HepG2 (cell line): ENCODE results near the gene CD300LF. TPM values are rescaled to one million over a fixed set of nuclear protein-coding genes. Genes with fewer than 3 reads are reported as not detected.

Experiments
- CBX1 ChIP-seq: IDR thresholded peaks from one replicate; pipeline ENCODE4 v1.6.1; 2016; ENCODE audit warnings: antibody characterized with exemption, low read depth
- CSRNP1 ChIP-seq: sonication (generic); formaldehyde crosslinking; IDR thresholded peaks from 2 replicates; pipeline ENCODE4 v1.8.1; 2023; ENCODE audit warnings: mild to moderate bottlenecking, missing genetic modification reagents
- HMG20A ChIP-seq: IDR thresholded peaks from 2 replicates; pipeline ENCODE4 v1.6.1; 2016; ENCODE audit warnings: borderline replicate concordance
- HMGA1 ChIP-seq: sonication (generic); formaldehyde crosslinking; conservative IDR thresholded peaks from 2 replicates; pipeline ENCODE4 v1.4.0; 2020; ENCODE audit warnings: missing genetic modification reagents
- HOXD1 ChIP-seq: sonication (generic); formaldehyde crosslinking; IDR thresholded peaks from 2 replicates; pipeline ENCODE4 v1.5.0; 2020; ENCODE audit warnings: missing genetic modification reagents
- ISL2 ChIP-seq: sonication (generic); formaldehyde crosslinking; IDR thresholded peaks from 2 replicates; pipeline ENCODE4 v1.5.0; 2020; ENCODE audit warnings: missing genetic modification reagents
- KLF9 ChIP-seq: IDR thresholded peaks from 2 replicates; pipeline ENCODE4 v1.6.1; 2016; ENCODE audit warnings: low read depth
- MIXL1 ChIP-seq: IDR thresholded peaks from 2 replicates; pipeline ENCODE4 v1.6.1; 2016
- PAXIP1 ChIP-seq: sonication (generic); formaldehyde crosslinking; conservative IDR thresholded peaks from 2 replicates; pipeline ENCODE4 v1.4.0; 2020; ENCODE audit warnings: mild to moderate bottlenecking, missing genetic modification reagents, moderate library complexity
- PPARG ChIP-seq: conservative IDR thresholded peaks from 2 replicates; pipeline ENCODE4 v1.6.1; 2016; ENCODE audit warnings: missing biosample characterization, missing genetic modification reagents
- SOX13 ChIP-seq, 3 experiments: fragments of 450-650 bp in 1 of 3; sonication (generic) in 1 of 3; formaldehyde crosslinking in 1 of 3; IDR thresholded peaks in 2 of 3; conservative IDR thresholded peaks in 1 of 3; 2 replicates each; pipeline versions ENCODE4 v1.5.0 to v1.6.1; 2016 to 2020; ENCODE audit warnings: antibody characterized with exemption in 1 of 3, mild to moderate bottlenecking in 1 of 3, missing compliant biosample characterization in 1 of 3, missing genetic modification reagents in 1 of 3, moderate library complexity in 1 of 3
- ZNF20 ChIP-seq: sonication (generic); formaldehyde crosslinking; IDR thresholded peaks from 2 replicates; pipeline ENCODE4 v1.4.0; 2020; ENCODE audit warnings: mild to moderate bottlenecking, moderate library complexity, missing genetic modification reagents
- ZNF3 ChIP-seq: IDR thresholded peaks from 2 replicates; pipeline ENCODE4 v1.7.0; 2017; ENCODE audit warnings: inconsistent platforms
- ZNF317 ChIP-seq: sonication (generic); formaldehyde crosslinking; IDR thresholded peaks from 2 replicates; pipeline ENCODE4 v1.5.0; 2020; ENCODE audit warnings: mild to moderate bottlenecking, missing genetic modification reagents
- ZNF562 ChIP-seq: sonication (generic); formaldehyde crosslinking; IDR thresholded peaks from 2 replicates; pipeline ENCODE4 v1.8.0; 2022; ENCODE audit warnings: missing genetic modification reagents, borderline replicate concordance
- ZNF563 ChIP-seq: sonication (generic); formaldehyde crosslinking; IDR thresholded peaks from 2 replicates; pipeline ENCODE4 v1.8.0; 2022; ENCODE audit warnings: mild to moderate bottlenecking, moderate library complexity, missing genetic modification reagents
- ZNF781 ChIP-seq: sonication (generic); formaldehyde crosslinking; IDR thresholded peaks from 2 replicates; pipeline ENCODE4 v1.5.1; 2020; ENCODE audit warnings: borderline replicate concordance, mild to moderate bottlenecking, missing genetic modification reagents; ENCODE audit errors: not compliant biosample characterization
- ZSCAN5A ChIP-seq: sonication (generic); formaldehyde crosslinking; IDR thresholded peaks from 2 replicates; pipeline ENCODE4 v1.8.0; 2022; ENCODE audit warnings: mild to moderate bottlenecking, missing genetic modification reagents, borderline replicate concordance
- ZXDC ChIP-seq: sonication (generic); formaldehyde crosslinking; IDR thresholded peaks from 2 replicates; pipeline ENCODE4 v1.5.0; 2020; ENCODE audit warnings: mild to moderate bottlenecking, missing genetic modification reagents
- polyA plus RNA-seq, 8 experiments: library from polyadenylated mRNA; depleted of rRNA in 3 of 8; stranded (reverse) in 7 of 8; unstranded in 1 of 8; fragments of >200 nt; fragmentation: Illumina TruSeq in 4 of 8; extraction: Trizol in 4 of 8; gene quantifications; 2 replicates each; pipeline versions ENCODE4 v1.2.1 to v1.2.3, GENCODE V29; 2011 to 2016; ENCODE audit warnings: low read depth in 4 of 8, missing spikeins in 1 of 8, mixed read lengths in 1 of 8; ENCODE audit not compliant: insufficient read depth in 1 of 8
- total RNA-seq, 5 experiments: library from RNA; depleted of rRNA; stranded (reverse); fragments of >200 nt; fragmentation: Illumina TruSeq; extraction: Trizol; gene quantifications; 2 replicates each; pipeline ENCODE4 v1.2.3, GENCODE V29; 2016; ENCODE audit warnings: low read depth in 1 of 5
- TF ChIP-seq, protein P1 (sequence below): IDR thresholded peaks from 2 replicates; pipeline ENCODE4 v1.6.1; 2012; ENCODE audit warnings: inconsistent platforms

Gene CD300LF
- total and polyA plus RNA-seq, 2 of the 13 experiments (the other 11 are each of a cell fraction or from before 2014, with no cell fraction given): not detected

GRCh38 chr17:74748529-74749278 is 36.0 kb upstream of the CD300LF start, which contains the start of gene NHERF1 (continued):
- TF ChIP-seq HMGA1 (CRISPR knock-in tag): no peak
- no peak for TF ChIP-seq ZNF562 (CRISPR knock-in tag)
- 0 out of 2 replicates have a peak, but pooled peaks have one; percentile 4 for TF ChIP-seq ZXDC (CRISPR knock-in tag)
- TF ChIP-seq SOX13 (IDR thresholded peaks at IDR 0.05): peak; percentile 45; the same call in 1 of the 2 replicates
- peak in 1 of 2 experiments; percentile 37; a peak in 1 of 4 replicates for TF ChIP-seq SOX13 (CRISPR knock-in tag; conservative IDR thresholded peaks at IDR 0.05 in 1 of 2, IDR thresholded peaks at IDR 0.05 in 1 of 2)
- TF ChIP-seq CBX1: peak; percentile 59
- TF ChIP-seq ZNF563 (CRISPR knock-in tag): peak; percentile 89
- TF ChIP-seq CSRNP1 (CRISPR knock-in tag): no peak; the same call in 1 of the 2 replicates
- peak; percentile 45 for TF ChIP-seq PPARG (CRISPR knock-in tag)
- TF ChIP-seq KLF9 (CRISPR knock-in tag): peak; percentile 88; the same call in 1 of the 2 replicates
- no peak for TF ChIP-seq ZNF781 (CRISPR knock-in tag)
- TF ChIP-seq PAXIP1 (CRISPR knock-in tag): peak; percentile 62
- TF ChIP-seq HOXD1 (CRISPR knock-in tag): peak; percentile 80
- TF ChIP-seq, protein P1, sequence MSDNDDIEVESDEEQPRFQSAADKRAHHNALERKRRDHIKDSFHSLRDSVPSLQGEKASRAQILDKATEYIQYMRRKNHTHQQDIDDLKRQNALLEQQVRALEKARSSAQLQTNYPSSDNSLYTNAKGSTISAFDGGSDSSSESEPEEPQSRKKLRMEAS: peak; percentile 70
- peak; percentile 83 for TF ChIP-seq ISL2 (CRISPR knock-in tag)
- TF ChIP-seq ZNF3 (CRISPR knock-in tag): 0 out of 2 replicates have a peak, but pooled peaks have one; percentile 2
- no peak for TF ChIP-seq ZSCAN5A (CRISPR knock-in tag)
- peak; percentile 84 for TF ChIP-seq ZNF317 (CRISPR knock-in tag)
- TF ChIP-seq ZNF20: peak; percentile 37; the same call in 1 of the 2 replicates
- TF ChIP-seq HMG20A (CRISPR knock-in tag): no peak
- TF ChIP-seq MIXL1 (CRISPR knock-in tag): peak; percentile 55
